ENCODE measurements around the gene MXRA5.
"Not testable (repeated sequence)": the region's sequence is repeated elsewhere in the genome, so short reads cannot be mapped to it uniquely, and the experiment has no call there.

MXRA5 gene

DNA sequence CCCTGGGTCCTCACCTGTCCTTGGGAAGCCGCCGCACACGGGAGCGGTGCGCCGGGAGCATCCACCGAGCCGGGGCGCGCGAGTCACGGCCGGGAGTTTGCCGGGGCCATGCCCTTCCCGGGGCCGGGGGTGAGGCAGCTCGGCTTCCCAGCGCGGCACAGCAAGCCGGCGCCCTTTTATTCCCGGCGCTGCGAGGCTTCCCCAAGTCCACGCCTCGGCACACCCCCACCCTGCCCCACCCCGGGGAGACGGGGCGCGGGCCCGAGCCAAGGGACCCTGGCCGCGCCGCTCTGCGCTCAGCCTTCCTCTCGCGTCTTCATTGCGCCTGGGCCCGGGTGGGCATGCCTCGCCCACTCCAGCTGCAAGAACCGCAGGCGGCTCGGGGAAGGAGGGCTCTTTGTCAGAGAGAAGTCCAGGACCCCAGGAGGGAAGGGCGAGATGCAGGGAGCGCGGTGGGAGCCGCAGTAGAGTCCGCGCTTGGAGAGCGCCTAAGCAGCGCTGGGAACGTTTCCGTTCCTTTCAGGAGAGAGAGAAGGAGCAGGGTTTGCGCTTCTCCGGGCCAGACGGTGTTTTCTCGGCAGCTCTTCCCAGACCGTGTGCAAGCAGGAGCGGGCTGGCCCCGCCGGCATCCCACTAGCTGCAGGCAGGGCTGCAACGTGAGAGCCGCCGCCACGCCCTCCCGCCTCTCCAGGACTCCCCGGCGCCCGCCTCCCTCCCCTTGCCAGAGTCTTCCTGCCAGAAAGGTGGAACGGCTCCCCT, at the start of gene MXRA5:
Gene MXRA5 (minus strand): TSS at position 152 of the 759 bp plus-strand sequence. CDS start 2,819 bp downstream, outside the sequence.
- DNase-seq (ENCODE audit: low read depth): peak; percentile 16

DNA sequence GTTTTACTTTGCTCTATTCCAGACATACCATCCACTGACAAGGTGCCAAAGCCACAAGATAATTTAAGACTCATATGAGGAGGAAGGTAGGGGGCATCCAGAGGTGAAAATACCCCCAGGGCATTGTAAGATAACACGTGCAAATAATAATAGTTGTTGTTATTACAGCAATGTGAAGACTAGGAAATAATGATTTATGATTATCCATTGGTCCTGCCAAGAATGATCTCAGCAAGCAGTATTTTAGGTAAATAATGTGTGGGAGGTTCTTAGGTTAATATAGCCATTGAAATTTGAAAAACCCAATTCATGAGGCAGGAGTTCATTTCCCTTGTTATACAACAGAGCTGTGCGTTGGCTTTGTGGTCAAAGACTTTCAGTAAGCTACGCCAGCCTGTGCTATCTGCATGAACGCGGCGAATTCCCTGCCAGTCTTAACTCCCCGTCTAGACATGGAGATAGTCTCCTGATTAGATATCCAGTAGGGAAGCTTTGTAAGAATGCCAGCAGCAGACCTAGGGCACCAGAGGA, 47.2 kb upstream of the MXRA5 start:
- no peak for DNase-seq (ENCODE audit: low read depth)

- DNase-seq (ENCODE audit: low read depth): no peak
Observed at GRCh38 chrX:3393178-3393577, 46.7 kb upstream of the MXRA5 start.

DNA sequence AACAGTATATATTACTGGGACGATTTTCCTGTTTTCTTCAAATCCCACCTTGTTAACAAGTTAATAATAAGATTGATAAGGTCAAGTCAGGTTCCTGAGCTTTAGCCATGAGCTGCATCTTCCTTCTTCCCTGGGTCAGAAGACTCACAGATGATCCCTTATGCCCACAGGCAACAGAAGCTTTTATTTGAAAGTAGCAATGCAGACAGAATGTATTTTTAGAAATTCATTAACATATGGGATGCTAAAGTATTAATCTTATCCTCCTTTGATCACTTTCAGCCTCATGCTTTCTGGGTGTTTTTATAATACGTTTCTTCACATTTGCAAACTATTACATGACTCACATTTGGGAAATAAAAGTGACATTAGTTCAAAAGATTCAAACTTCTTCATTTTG, 42.0 kb upstream of the MXRA5 start:
- DNase-seq (ENCODE audit: low read depth): no peak

DNA sequence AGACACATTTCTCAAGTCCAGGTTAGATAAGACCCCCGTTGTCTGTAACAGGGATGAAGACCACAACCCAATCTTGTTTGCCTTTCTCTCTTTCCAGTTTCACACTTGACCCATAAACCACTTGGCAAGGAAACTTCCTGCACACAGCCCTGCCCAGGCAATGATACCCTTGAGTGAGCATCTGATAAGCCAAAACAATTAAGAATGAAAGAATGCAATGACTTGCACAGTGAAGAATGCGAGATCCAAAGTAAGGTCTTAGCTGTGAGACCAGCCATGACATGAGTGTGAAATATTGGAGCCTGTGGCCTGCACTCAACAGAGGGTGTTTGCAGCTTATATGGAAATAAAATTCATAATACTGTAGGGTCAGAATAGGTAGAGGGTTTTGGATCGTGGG, 37.9 kb upstream of the MXRA5 start:
- no peak for DNase-seq (ENCODE audit: low read depth)

DNA sequence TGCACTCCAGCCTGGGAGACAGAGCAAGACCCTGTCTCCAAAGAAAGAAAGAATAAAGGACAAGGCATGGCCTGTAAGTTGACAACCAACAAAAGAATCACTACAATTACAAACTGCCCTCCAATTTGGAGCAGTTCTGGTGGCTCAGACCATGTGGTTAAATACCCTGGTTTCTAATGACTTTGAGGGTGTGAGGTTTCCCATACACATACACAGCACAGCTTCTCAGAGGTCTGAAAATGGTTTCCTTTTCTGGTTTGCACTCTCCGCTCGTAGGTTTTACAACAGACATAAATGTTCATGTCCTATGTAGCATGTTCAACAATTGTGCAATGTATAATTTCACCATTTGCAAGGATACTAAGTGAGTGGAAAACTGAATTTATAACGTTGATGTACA, 34.2 kb upstream of the MXRA5 start:
- no peak for DNase-seq (ENCODE audit: low read depth)

- DNase-seq (ENCODE audit: low read depth): no peak
Observed at GRCh38 chrX:3379111-3379510, 32.7 kb upstream of the MXRA5 start.

DNA sequence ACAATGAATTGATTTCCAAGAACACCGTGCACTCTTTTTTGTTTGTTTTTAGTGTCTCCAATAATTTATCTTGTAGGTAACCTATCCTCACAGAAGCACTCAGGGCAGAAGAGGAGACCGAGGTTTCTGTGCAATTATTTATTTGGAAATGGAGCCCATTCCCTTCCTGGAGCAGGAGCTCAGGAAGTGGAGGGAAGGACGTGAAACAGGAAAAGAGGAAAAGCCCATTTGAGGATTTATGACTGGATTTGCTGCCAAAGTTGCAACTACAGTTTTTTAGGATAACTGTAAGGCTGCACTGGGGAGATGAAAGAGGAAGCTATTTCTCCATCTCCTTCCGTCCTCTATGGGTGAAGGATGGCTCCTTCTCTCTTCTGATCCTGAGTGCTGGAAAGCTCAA, 31.7 kb upstream of the MXRA5 start:
- no peak for DNase-seq (ENCODE audit: low read depth)

DNA sequence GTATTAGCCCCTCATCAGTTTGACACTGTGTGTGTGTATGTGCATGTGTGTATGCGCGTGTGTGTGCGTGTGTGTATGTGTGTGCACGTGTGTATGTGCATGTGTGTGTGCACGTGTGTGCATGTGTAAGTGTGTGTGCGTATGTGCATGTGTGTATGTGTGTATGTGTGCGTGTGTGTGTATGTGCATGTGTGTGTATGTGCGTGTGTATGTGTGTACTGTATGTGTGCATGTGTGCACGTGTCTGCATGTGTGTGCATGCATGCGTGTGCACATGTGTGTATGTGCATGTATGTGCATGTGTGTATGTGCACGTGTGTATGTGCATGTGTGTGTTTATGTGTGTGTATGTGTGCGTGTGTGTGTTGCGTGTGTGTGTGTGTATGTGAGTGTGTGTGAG, 31.1 kb upstream of the MXRA5 start:
- DNase-seq (ENCODE audit: low read depth): no peak

DNA sequence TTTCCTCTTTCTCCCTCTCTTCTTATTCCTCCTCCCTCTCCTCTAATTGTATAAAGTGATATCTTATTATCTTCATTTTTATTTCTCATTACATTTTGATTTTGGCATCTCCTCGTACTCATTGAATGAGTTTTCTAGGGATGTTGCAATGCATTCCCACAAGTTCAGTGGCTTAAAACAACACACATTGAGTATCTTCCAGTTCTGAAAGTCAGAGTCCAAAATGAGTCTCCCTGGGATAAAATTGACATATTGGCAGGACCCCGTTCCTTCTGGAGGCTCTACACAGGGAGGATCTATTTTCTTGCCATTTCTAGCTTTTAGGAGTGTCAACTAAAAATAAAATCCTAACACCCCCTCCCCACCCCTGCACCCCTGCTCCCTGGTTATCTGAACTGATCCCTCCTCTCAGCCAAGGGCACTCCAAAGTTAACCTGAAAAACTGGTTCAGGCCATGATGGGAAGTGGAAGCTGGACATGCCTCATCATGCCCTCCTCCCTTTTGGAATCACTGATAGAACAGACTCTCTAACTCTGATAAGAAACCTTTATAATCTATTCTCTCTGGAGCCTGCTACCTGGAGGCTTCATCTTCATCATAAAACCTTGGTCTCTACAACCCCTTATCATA, 29.5 kb upstream of the MXRA5 start:
- not testable (repeated sequence) for DNase-seq (ENCODE audit: low read depth)

DNA sequence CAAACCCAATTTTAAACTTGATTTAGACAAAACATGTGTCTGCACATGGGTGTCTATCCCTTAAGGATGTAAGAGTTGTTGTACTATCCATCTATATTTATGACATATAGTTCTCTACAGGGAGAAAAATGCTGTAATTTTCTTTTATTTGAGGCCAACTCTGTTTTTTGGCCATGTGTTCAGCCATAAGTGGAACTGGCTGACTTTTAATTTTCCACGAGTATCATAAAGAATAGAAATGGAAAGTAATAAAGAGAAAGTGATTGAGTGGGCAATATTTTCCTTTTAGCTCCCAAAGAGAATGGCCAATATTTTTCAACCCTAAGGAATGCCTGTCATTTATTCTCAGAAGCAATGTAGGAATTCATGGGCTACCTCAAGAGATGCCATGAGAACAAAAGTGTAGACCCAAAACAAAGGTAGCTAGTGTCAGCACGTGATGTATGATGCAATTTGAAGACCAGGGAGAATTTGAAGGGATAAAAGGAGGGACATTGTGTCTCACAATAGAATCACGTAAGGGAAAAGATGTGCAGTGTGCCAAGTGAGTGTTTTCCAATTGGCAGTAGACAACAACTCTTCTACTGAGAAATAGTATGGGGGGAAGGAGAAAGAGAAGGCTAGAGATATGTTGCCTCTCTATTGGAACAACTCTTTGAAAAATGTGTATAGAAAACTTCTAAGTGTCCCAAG, 27.8 kb upstream of the MXRA5 start:
- no peak for DNase-seq (ENCODE audit: low read depth)

DNA sequence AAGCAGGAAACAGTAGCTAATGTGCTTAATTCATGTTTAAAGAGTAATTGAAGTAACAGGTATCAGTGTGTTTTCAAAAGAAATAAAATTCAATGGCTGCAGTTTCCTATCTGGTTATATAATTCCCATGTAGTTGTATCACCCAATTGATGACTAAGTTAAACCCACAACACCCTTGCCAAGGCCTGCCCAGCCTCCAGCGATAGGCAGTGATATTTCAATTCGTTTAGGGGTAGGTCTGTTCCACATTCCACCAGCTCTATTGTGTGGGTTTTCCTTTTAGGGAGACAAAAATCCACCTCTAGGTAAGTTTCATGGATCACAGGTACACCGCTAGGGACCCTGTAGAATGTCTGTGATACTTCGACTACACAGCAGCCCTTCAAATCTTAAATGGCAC, 24.7 kb upstream of the MXRA5 start:
- no peak for DNase-seq (ENCODE audit: low read depth)

DNA sequence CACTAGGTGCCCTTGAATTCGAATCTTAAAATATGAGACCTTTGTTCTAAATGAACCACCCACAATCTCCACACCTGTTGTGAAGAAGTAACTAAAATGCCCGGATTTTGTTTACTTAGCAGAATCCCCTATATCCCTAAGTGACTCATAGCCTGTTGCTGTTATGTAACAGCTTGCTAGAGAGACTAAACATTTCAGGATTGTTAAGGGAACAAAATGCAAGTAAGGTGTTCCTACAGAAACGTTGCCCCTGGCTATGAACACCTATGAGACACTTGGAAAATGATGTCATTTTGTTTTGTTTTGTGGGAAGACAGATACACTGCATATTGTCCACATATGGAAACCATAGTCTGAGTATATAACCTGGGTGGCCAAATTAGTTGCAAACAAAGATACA, 24.2 kb upstream of the MXRA5 start:
- DNase-seq (ENCODE audit: low read depth): no peak

- DNase-seq (ENCODE audit: low read depth): no peak
Observed at GRCh38 chrX:3362956-3363355, 16.5 kb upstream of the MXRA5 start.

DNA sequence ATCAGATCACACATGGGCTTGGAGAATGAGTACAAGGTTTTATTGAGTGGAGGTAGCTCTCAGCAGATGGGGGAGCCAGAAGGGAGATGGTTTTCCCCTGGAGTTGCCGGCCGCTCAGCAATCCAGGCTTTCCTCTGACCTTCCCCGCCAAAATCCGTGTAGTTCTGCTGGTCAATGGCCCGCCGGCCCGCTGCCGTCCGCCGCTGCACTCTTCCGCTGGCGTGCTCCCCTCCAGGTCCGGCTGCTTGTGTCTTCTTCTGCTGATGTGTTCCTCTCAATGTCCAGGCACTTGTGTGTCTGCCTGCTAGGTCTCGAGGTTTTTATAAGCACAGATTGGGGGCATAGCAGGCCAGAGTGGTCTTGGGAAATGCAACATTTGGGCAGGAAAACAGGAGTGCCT, 14.4 kb upstream of the MXRA5 start:
- no peak for DNase-seq (ENCODE audit: low read depth)

- not testable (repeated sequence) for DNase-seq (ENCODE audit: low read depth)
Observed at GRCh38 chrX:3352741-3353140, 6.3 kb upstream of the MXRA5 start.

DNA sequence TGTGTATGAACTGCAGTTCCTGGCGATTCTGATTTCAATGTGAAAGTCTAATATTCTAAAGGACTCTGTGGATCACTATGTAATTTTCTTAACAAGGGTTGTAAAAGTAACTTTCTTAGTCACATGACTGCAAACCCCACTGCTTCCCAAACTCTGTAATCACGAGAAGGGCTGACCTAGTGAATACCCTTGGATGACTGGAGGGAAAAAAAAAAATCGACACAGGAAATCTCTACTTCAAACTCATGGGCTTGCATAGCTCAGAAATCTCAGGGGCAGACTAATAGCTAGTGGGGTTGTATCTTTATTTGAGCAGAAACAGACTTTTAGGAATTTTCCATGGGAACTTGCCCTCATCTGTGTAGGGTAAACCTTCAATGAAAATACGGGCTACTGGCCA, 4.8 kb upstream of the MXRA5 start:
- no peak for DNase-seq (ENCODE audit: low read depth)

DNA sequence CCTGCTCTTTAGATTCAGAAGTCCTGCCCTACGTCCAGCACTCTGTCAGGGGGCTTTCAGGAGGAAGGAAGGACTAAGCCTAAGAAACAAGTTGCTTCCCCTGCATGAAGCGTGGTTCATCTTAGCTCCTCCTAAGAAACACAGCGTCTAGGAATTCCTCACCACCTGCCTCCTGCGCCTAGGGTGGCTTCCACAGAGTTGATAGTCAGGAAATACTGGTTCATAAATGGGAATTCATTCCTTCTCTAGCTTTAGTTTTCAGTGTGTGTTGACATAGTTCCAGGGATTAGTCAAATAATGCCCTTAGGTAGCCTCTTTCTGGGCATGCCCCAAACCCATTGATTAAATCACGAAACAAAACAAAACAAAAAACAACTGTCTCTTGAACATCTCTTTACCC, 1.7 kb upstream of the MXRA5 start:
- no peak for DNase-seq (ENCODE audit: low read depth)

DNA sequence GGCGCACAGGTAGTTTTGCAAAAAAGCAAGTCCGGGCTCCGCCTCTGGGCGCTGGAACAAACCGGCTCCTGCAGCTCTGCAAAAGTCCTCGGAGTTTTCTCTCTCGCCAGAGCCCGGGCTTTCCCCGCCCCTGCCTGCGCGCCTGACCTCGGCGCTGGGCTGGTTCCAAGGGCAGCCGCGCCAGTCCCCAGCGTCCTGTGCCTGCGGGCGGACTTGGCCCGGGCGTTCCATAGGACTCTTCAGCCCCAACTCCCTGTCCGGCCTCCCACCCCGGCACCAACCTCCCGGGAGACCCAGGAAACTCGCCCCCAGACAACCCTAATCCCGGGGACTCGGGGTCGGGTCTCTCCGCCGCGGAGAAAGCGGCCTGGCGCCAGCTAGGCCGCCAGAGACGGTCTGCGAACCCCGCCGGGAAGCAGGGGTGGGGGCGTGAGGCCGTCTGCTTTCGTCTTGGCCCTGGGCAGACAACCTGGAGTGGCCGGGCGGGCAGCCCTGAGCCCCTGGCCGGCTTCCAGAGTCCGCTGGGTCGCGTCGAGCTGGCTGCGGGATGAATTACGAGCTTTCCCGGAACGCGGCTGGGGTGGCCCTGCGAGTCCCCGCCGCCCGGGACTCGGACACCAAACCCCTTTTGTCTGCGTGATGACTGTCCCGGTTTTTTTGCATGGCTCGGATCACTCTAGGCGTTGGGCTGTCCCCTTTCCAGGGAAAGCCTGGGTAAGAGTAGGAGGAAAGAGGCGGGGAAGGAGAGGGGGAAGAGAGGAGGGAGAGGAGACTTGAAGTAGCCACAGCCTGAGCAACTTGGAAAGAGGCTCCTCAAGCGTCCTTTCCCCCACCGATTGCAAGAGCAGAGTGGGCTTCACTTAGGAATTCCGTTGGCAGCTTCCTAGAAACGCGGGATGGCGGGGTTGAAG, 916 bp downstream of the MXRA5 start:
- peak; percentile 21 for DNase-seq (ENCODE audit: low read depth)

- DNase-seq (ENCODE audit: low read depth): not testable (repeated sequence)
Observed at GRCh38 chrX:3343569-3343968, 2.9 kb downstream of the MXRA5 start.

DNA sequence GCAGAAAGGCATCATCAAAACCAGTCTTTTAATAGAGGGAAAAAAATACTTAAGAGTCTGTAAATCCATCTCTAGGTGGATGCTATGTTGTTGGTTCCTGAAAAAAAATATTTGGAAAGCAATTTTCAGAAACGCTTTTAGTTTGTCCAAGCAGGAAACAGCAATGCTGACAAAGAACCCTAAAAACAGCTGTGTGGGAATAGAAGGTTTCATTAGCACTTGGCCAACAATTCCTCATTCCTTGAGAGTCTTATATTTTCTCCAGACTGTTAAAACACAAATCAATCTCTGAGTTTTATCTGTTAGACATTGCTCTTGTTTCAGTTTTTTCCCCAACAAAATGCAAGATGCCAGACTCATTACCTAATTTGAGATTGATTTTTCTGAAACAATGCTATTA, 6.4 kb downstream of the MXRA5 start:
- no peak for DNase-seq (ENCODE audit: low read depth)

DNA sequence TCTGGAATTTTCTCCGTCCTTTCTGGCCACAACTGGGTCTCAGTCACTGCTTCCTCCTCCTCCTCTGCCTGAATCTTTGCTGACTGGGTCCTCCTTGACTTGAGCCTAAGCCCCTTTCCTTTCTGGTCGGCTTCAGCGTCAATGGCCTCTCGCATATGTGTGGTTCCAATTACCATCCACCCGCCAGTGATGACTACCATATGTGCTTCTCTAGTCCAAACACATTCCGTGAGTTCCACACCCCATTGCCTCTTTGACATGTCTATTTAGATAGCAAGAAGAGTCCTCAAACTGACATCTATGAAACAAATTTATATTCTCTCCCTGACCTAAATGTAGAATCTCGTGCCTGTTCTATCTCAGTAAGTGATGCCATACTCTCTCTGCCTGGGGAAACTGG, 19.8 kb downstream of the MXRA5 start:
- DNase-seq (ENCODE audit: low read depth): peak; percentile 75

All from GM04503 (cell line).